GM19043 (cell line): ENCODE data around the gene COX6B2.
"Not testable (repeated sequence)": the region's sequence is repeated elsewhere in the genome, so short reads cannot be mapped to it uniquely, and the experiment has no call there.

Source experiments
- ATAC-seq: cut with Tn5 transposase; IDR thresholded peaks from one replicate; pipeline ENCODE4 v1.9.1; 2021; ENCODE audit warnings: low read depth; ENCODE audit not compliant: unreplicated experiment

Gene COX6B2

GRCh38 chr19:55354698-55355212 is at the start of gene COX6B2:
Gene COX6B2, minus strand, starts transcription at chr19:55354719. Its CDS starts 198 bp downstream, at chr19:55354521.
- ATAC-seq, result no peak

- ATAC-seq, result no peak
Measured at GRCh38 chr19:55402509-55402908, 48.0 kb upstream of the COX6B2 start.

DNA sequence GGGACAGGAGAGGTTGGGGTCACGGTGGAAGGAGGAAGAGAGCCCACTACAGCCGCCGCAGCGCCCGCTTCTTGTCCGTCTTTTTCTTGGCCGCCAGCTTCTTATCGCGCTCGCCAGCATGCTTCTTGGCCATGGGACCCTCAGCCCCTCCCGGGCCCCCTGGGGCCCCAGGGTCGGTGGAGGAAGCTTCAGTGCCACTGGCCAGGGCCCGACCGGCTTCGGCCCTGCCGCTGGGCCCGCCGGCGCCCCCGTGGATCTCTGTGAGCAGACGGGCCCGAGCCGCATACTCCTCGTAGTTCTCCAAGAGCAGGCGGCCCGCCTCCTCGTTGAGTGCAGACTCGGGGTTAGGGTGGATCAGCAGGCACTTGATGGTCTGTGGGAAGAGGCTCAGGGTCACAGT is 46.9 kb upstream of the COX6B2 start:
- ATAC-seq, result not testable (repeated sequence)

GRCh38 chr19:55400281-55401087 is 46.0 kb upstream of the COX6B2 start:
- no peak for ATAC-seq

- ATAC-seq, result no peak
Measured at GRCh38 chr19:55398200-55398925, 43.8 kb upstream of the COX6B2 start.

DNA sequence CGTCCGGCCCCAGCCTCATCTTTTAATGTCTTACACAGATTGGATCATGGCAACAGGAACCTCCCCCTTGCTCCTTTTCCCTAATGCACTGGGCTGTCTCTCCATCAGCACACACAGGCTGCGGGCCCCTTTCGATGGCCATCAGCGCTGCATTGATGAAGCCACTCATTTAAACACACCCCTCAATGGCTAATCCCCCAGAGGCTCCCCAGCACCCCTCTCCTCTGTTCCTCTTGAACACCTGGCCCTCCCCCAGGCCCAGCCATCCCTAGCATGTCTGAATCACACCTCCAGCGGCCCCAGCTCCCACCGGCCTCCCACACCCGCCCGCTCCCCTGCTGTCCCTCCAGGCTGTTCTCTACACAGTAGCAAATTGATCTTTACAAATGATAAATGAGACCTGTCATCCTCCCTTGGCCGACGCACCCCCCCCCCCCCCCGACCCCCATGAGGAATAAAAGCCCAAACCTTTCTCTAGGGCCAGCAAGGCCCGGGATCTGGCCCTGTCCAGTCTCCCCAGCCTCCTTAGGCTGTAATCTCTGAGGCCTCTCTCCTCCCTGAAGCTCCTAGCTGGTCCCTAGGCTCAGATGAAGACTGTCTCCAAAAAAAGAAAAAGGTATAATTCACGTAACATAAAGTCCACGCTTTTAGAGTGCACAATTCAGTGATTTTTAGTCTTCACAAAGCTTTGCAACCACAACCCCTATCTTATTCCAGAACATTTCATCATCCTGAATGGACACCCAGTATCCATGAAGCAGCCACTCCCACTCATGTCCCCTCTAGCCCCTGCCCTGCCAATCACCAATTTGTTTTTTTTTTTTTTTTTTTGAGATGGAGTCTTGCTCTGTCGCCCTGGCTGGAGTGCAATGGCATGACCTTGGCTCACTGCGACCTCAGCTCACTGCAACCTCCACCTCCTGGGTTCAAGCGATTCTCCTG is 38.6 kb upstream of the COX6B2 start:
- ATAC-seq, result no peak

- ATAC-seq, result no peak
Measured at GRCh38 chr19:55391702-55392615, 37.4 kb upstream of the COX6B2 start.

DNA sequence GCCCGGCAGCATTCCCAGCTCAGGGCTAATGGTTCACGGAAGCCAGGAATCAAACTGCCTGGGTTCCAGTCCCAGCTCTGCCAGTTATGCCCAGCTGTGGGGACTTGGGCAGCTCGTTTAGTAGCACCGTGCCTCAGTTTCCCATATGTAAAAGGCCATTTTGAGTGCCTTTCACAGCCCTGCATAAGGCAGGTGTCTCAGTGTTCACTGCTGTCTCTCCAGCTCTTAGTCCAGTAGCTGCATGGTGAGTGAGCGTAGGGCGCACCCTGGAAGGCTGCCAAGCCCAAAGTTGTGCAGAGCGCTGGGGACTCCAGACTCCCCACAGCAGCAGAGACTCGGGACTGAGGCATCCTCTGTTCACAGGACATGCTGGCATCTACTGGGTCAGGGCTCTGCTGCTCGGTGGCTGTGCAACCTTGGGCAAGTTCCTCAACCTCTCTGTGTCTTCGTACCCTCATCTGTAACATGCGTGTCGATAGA is 36.7 kb upstream of the COX6B2 start:
- ATAC-seq, result no peak

GRCh38 chr19:55390461-55390880 is 36.0 kb upstream of the COX6B2 start:
- ATAC-seq, result no peak

- no peak for ATAC-seq
Measured at GRCh38 chr19:55389386-55390317, 35.1 kb upstream of the COX6B2 start.

DNA sequence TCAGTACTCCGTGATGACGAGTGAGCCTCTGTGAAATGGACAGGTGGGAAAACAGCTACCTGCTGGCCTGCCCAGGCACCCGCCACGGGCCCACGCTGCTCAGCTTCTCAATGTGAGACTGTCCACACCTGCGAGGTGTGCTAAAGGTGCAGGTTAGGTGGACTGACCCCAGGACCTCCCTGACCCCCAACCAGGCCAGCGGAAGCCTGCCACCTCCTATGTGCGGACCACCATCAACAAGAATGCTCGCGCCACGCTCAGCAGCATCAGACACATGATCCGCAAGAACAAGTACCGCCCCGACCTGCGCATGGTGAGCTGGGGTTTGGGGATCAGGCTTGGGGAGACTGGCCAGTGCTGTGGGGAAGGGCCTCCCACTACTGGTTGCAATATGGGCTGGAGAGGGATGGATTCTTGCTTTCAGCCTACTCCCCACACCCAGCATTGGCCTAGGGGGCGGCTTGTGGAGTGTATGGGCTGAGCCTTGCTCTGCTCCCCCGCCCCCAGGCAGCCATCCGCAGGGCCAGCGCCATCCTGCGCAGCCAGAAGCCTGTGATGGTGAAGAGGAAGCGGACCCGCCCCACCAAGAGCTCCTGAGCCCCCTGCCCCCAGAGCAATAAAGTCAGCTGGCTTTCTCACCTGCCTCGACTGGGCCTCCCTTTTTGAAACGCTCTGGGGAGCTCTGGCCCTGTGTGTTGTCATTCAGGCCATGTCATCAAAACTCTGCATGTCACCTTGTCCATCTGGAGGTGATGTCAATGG is 33.4 kb upstream of the COX6B2 start:
- ATAC-seq, result no peak

- ATAC-seq, result no peak
Measured at GRCh38 chr19:55386493-55386971, 32.0 kb upstream of the COX6B2 start.

DNA sequence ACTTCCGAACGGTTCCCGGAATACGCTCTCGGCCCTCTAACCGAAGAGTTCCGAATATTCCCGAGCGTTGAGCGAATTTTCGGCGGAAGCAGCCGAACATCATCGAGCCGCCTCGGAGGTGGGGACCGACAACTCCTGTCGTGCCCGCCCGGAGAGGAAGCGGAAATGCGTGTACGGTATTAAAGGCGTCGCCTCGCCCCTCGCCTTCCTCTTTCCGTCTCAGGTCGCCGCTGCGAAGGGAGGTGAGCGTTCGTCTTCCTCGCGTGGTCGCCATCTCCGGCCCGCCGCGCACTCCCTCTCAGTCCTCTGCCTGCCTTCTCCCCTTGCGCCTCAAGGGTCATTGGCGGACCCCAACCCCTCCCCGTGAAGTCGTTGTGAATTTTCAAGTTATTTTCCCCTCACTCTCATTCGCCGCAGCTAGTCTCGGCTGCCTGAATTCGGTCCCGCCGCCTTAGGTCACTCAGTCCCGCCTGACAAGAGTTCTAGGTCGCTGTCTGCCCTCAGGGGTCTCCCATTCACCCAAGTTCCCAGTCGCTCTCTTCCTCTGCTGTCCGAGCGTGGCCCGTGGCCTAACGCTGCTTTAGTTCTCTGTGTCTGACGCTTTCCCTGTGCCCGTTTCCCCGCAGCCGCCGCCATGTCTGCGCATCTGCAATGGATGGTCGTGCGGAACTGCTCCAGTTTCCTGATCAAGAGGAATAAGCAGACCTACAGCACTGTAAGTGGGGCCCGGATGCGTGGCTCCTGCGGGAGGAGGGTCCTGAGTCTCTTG is 31.4 kb upstream of the COX6B2 start, which contains the start of gene RPL28:
TSS of gene RPL28 (plus strand) at position 209 of the 769 bp plus-strand sequence. CDS start at position 635, 426 bp downstream.
- ATAC-seq, result peak; percentile 60

DNA sequence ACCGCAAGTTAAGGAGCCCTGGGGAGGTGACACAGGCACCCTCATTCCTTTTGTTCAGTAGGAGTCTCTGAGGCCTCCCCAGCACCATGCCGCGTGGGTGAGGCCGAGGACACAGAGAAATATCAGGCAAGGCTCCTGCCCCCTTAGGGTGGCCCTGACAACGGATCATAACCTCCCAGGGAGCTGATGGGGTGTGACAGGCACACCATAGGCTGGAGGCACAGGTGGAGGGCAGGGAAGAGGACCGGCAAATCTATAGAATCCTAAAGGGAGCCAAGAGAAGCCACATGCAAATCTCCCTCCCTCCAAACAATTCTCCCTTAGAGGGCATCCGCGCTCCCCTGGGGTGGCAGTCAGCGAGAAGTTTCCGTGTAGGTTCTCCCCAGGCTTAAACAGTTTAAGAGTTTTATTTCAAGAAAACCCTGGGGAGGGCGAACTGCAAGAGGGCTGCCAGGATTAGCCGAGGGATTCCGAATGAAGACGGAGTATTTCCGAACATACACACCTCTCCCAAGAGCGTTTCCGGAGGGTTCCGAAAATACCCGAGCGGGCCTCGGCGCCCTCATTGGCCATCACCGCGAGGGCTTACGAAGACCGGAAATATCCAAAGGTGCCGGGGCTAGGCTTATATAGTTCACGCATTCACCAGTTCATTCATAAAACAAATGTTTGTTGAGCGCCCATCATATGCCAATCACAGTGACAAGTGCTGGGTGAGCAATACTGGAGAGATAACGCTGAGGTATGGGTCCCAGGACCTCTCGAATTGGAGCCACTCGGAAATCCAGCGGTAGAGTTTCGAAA is 30.6 kb upstream of the COX6B2 start:
- peak; percentile 61 for ATAC-seq

DNA sequence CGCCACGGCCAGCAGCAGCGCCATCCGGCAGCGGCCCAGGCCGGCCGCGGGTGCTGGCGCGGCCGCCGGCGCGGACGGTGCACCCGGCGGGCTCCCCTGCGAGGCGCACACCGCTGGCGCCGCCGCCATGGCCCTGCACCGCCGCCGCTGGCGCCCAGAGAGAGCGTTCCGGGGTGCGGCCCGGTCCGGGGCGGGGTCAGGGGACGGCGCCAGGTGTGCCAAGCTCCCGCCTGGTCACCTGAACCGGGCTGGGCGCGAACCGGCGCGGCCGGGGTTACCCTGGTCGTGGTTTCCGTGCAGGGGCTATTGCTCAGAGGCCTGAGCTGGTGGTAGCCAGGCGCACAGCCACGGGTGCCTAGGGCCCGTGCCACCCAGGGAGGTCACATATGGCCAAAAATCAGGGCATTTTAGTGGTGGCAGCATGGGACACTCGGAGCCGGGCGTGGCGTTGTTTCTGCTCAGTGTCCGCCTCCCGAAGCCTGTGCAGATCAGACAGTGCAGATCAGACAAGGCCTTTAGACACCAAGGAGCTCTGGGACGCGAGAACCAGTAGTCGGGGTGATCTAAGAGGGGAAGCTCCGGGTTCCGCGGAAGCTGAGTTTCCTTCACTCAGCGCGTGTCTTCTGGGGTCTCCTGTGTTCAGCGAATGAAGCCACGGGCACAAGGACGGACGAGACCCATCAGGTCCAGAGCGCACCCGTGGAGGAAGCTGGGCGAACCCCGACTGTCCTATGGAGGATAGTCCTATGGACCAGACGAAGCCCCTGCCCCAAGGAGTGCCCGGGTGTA is 29.8 kb upstream of the COX6B2 start, which contains the start of gene TMEM238:
TSS of gene TMEM238 (minus strand) at position 162 of the 789 bp plus-strand sequence. CDS start at position 129, 33 bp downstream.
- no peak for ATAC-seq
